GM12878 (cell line): Measurements from ENCODE around the gene RRH. TPM values are rescaled to one million over a fixed set of nuclear protein-coding genes. Genes with fewer than 3 reads are reported as not detected.

Source experiments
- ATAC-seq: fragments of 200-7000 bp; cut with Tn5 transposase; 3 replicates; pipeline ENCODE4 v1.9.1; 2020; ENCODE audit warnings: mild to moderate bottlenecking, moderate library complexity
- Bru-seq: library from RNA; stranded (reverse); fragments of 400-500 nt; gene quantifications from one replicate; lab custom pipeline; 2021; lab: Mats Ljungman, UMichigan
- BruChase-seq, 2 experiments: library from RNA; stranded (reverse); fragments of 400-500 nt; gene quantifications; one replicate each; lab custom pipeline; 2021; lab: Mats Ljungman, UMichigan
- BruUV-seq: library from RNA; stranded (reverse); fragments of 400-500 nt; replicated peaks from 2 replicates; lab custom pipeline; 2021; lab: Mats Ljungman, UMichigan
- CTCF ChIA-PET: fragments of 300-600 bp; sonication (Branson Sonifier 250); formaldehyde crosslinking; extraction: SDS; loops from one replicate; lab custom pipeline; 2021; ENCODE audit warnings: inconsistent platforms; lab: Yijun Ruan, JAX
- POLR2A ChIA-PET: fragments of 350-600 bp; formaldehyde crosslinking; extraction: SDS; loops from one replicate; lab custom pipeline; 2021; ENCODE audit warnings: inconsistent platforms; lab: Charles Lee
- RAD21 ChIA-PET: fragments of 300-600 bp; sonication (Branson Sonifier 250); formaldehyde crosslinking; loops from one replicate; lab custom pipeline; 2023; ENCODE audit warnings: antibody characterized with exemption; ENCODE audit not compliant: unreplicated experiment; lab: Charles Lee
- SMC1A ChIA-PET: fragments of 300-600 bp; sonication (Branson Sonifier 250); formaldehyde crosslinking; loops from one replicate; lab custom pipeline; 2023; ENCODE audit not compliant: unreplicated experiment, uncharacterized antibody; lab: Charles Lee
- DNase-seq: peaks from one replicate; pipeline ENCODE4 v3.0.0-alpha.2; 2011; ENCODE audit warnings: low read depth, low spot score
- FAIRE-seq: peaks from 3 replicates; lab custom pipeline; 2011; peaks lifted over from hg19 to GRCh38; lab: Jason Lieb, UNC
- H2AFZ ChIP-seq: 2 replicates; pipeline ENCODE4 v1.6.0; 2011; ENCODE audit warnings: low read depth, low read length, control low read depth; ENCODE audit not compliant: control insufficient read depth
- H3K27ac ChIP-seq: 2 replicates; pipeline ENCODE4 v1.5.1; 2011; ENCODE audit warnings: control low read depth; ENCODE audit not compliant: control insufficient read depth, insufficient read depth
- H3K27me3 ChIP-seq, 2 experiments: replicated peaks in 1 of 2; 2 replicates each; pipeline versions ENCODE4 v1.6.0 to v1.6.1; 2011; ENCODE audit warnings: low read length in 1 of 2; ENCODE audit not compliant: control insufficient read depth in 2 of 2, insufficient read depth in 2 of 2
- H3K36me3 ChIP-seq, 2 experiments: 2 replicates each; pipeline ENCODE4 v1.5.1; 2011; ENCODE audit warnings: low read length in 1 of 2; ENCODE audit not compliant: control insufficient read depth in 2 of 2, insufficient read depth in 2 of 2
- H3K4me1 ChIP-seq: 2 replicates; pipeline ENCODE4 v1.6.1; 2011; ENCODE audit warnings: mild to moderate bottlenecking, low read length, moderate library complexity, mixed read lengths; ENCODE audit not compliant: control insufficient read depth, insufficient read depth
- H3K4me2 ChIP-seq: 2 replicates; pipeline ENCODE4 v1.6.0; 2011; ENCODE audit warnings: control low read depth; ENCODE audit not compliant: control insufficient read depth, insufficient read depth
- H3K4me3 ChIP-seq: fragments of 200-600 bp; sonication (generic); 2 replicates; pipeline ENCODE4 v1.5.1; 2016
- H3K79me2 ChIP-seq: 2 replicates; pipeline ENCODE4 v1.6.0; 2011; ENCODE audit warnings: low read length; ENCODE audit not compliant: control insufficient read depth, insufficient read depth
- H3K9ac ChIP-seq: 2 replicates; pipeline ENCODE4 v1.8.0; 2011; ENCODE audit warnings: low read length, control low read depth, mixed read lengths; ENCODE audit not compliant: control insufficient read depth, insufficient read depth
- H3K9me3 ChIP-seq: replicated peaks from 3 replicates; pipeline ENCODE4 v1.5.1; 2011; ENCODE audit warnings: mild to moderate bottlenecking, low read length; ENCODE audit not compliant: control insufficient read depth, insufficient read depth
- H4K20me1 ChIP-seq: 2 replicates; pipeline ENCODE4 v1.6.0; 2011; ENCODE audit not compliant: control insufficient read depth, insufficient read depth
- BCL3 ChIP-seq: IDR thresholded peaks from 2 replicates; pipeline ENCODE4 v1.6.1; 2011; ENCODE audit warnings: borderline replicate concordance, low read depth, mild to moderate bottlenecking, moderate library complexity, low read length; ENCODE audit not compliant: insufficient read depth, poor library complexity, severe bottlenecking
- CHD2 ChIP-seq: IDR thresholded peaks from 2 replicates; pipeline ENCODE4 v1.6.1; 2011; ENCODE audit warnings: low read depth, low read length, improper control_type of control experiment, borderline replicate concordance
- ETV6 ChIP-seq, 2 experiments: fragments of 450-650 bp in 1 of 2; IDR thresholded peaks in 1 of 2; conservative IDR thresholded peaks in 1 of 2; 2 replicates each; pipeline ENCODE4 v1.6.1; 2014; ENCODE audit warnings: antibody characterized with exemption in 1 of 2, borderline replicate concordance in 1 of 2, low read depth in 1 of 2, mild to moderate bottlenecking in 1 of 2, moderate library complexity in 1 of 2
- FOXK2 ChIP-seq: fragments of 450-650 bp; IDR thresholded peaks from 2 replicates; pipeline ENCODE4 v1.6.1; 2017; ENCODE audit warnings: mild to moderate bottlenecking, moderate library complexity
- IRF4 ChIP-seq: IDR thresholded peaks from 2 replicates; pipeline ENCODE4 v1.6.1; 2011; ENCODE audit warnings: low read depth, low read length
- LARP7 ChIP-seq: fragments of 450-650 bp; IDR thresholded peaks from 2 replicates; pipeline ENCODE4 v1.6.1; 2017; ENCODE audit warnings: mild to moderate bottlenecking
- MTA2 ChIP-seq: fragments of 450-650 bp; IDR thresholded peaks from 2 replicates; pipeline ENCODE4 v1.6.1; 2016; ENCODE audit warnings: low read depth, mild to moderate bottlenecking, moderate library complexity
- RELB ChIP-seq: fragments of 450-650 bp; IDR thresholded peaks from 2 replicates; pipeline ENCODE4 v1.6.1; 2017; ENCODE audit warnings: low read depth, mild to moderate bottlenecking, moderate library complexity
- SIX5 ChIP-seq: IDR thresholded peaks from 2 replicates; pipeline ENCODE4 v1.6.1; 2011; ENCODE audit warnings: mild to moderate bottlenecking, low read depth, low read length, moderate library complexity; ENCODE audit not compliant: severe bottlenecking
- SP1 ChIP-seq: IDR thresholded peaks from one replicate; pipeline ENCODE4 v1.6.1; 2011; ENCODE audit warnings: low read depth, low read length
- TARDBP ChIP-seq: IDR thresholded peaks from 2 replicates; pipeline ENCODE4 v1.6.1; 2016; ENCODE audit warnings: borderline replicate concordance
- TCF3 ChIP-seq: IDR thresholded peaks from 2 replicates; pipeline ENCODE4 v1.6.1; 2012; ENCODE audit warnings: low read depth, mild to moderate bottlenecking, low read length, borderline replicate concordance; ENCODE audit not compliant: insufficient read depth
- TCF7 ChIP-seq: IDR thresholded peaks from 2 replicates; pipeline ENCODE4 v1.6.1; 2014; ENCODE audit warnings: antibody characterized with exemption, borderline replicate concordance
- ZNF217 ChIP-seq: fragments of 450-650 bp; IDR thresholded peaks from 2 replicates; pipeline ENCODE4 v1.6.1; 2017; ENCODE audit warnings: antibody characterized with exemption, mild to moderate bottlenecking
- WGBS: methylation state at CpG from one replicate; pipeline ENCODE4 v1.1.6; 2016; ENCODE audit warnings: low lambda C conversion rate; ENCODE audit not compliant: insufficient replicate concordance, insufficient coverage; ENCODE audit errors: missing lambda C conversion rate; 5-methylcytosine and 5-hydroxymethylcytosine counted together
- in situ Hi-C: fragments of 300-500 bp; cut with MboI; formaldehyde crosslinking; loops from 9 replicates; pipeline ENCODE4 v1.14.3; 2018; ENCODE audit warnings: mixed read lengths
- intact Hi-C: fragments of 100-400 bp; cut with micrococcal nuclease; formaldehyde crosslinking; loops from one replicate; pipeline ENCODE4 v1.14.2; 2022; ENCODE audit not compliant: unreplicated experiment
- long read RNA-seq, 2 experiments: library from polyadenylated mRNA; unstranded; transcript quantifications; one replicate each; pipeline ENCODE4 v2.0.0, GENCODE V29; 2019 to 2020
- polyA minus RNA-seq, 3 experiments: library from RNA; depleted of rRNA, polyadenylated mRNA; stranded (reverse); fragments of >200 nt; gene quantifications; 2 replicates each; pipeline ENCODE4 v1.2.3, GENCODE V29; 2011
- polyA plus RNA-seq, 11 experiments: library from polyadenylated mRNA; depleted of rRNA in 4 of 11; unstranded in 6 of 11; stranded (reverse) in 5 of 11; fragments of >200 nt; fragmentation: Nextera tagmentation in 4 of 11; fragmentation: Illumina TruSeq in 1 of 11; extraction: Ambion mirVana in 4 of 11; extraction: Trizol in 1 of 11; gene quantifications; 1 replicate in 1 of 11; 2 replicates in 10 of 11; pipeline versions ENCODE4 v1.2.1 to v1.2.3, GENCODE V29; 2011 to 2016; ENCODE audit warnings: inconsistent platforms in 2 of 11, missing spikeins in 2 of 11, low read depth in 1 of 11
- total RNA-seq, 4 experiments: library from RNA; depleted of rRNA in 3 of 4; stranded (reverse); fragments of >200 nt in 3 of 4; fragmentation: Illumina TruSeq in 1 of 4; extraction: Trizol in 1 of 4; gene quantifications; 2 replicates each; pipeline versions ENCODE4 v1.2.1 to v1.2.3, GENCODE V29; 2013 to 2021

Gene RRH
- total RNA-seq (2013; cell fraction: nucleolus; rRNA removed): 0.69 and 0.90 TPM in 2 replicates
- total RNA-seq (2014; rRNA removed) (not detected in 2 replicates), total RNA-seq (2014; rRNA removed; fragmentation: Illumina TruSeq; extraction: Trizol) (not detected in 2 replicates), total RNA-seq (2021) (not detected in 2 replicates), polyA plus RNA-seq (2011; rRNA removed) (0.24 and 0.30 TPM in 2 replicates), polyA plus RNA-seq (2014; fragmentation: Illumina TruSeq; extraction: Trizol) (0.16 TPM in 1 of 2 replicates, not detected in the other), polyA plus RNA-seq (2014; fragmentation: Nextera tagmentation; extraction: Ambion mirVana) (under 1 TPM in 1 of 2 experiments, not detected in 1; 0.07 TPM), polyA plus RNA-seq (2014; rRNA removed) (0.06 TPM in 1 of 2 replicates, not detected in the other), polyA plus RNA-seq (2016; fragmentation: Nextera tagmentation; extraction: Ambion mirVana) (not detected), polyA minus RNA-seq (2011; rRNA and poly(A)+ RNA removed) (0.41 and 0.59 TPM in 2 replicates), Bru-seq, nascent RNA (percentile 52 among the genes with signal in this experiment), BruChase-seq, experiment 1, labeled RNA remaining after a 6-hour chase (percentile 70 among the genes with signal in this experiment), BruChase-seq, experiment 2, labeled RNA remaining after a 2-hour chase (percentile 77 among the genes with signal in this experiment)
- polyA plus RNA-seq (2011; ENCODE audit: low read depth): not detected
- polyA plus RNA-seq (2011; cell fraction: cytosol; rRNA removed): 0.08 TPM in 1 of 2 replicates, not detected in the other
- polyA plus RNA-seq (2011; cell fraction: nucleus; rRNA removed): 0.54 and 0.67 TPM in 2 replicates
- not detected in 2 replicates for polyA plus RNA-seq (2012)
- polyA minus RNA-seq (2011; cell fraction: cytosol; rRNA and poly(A)+ RNA removed): not detected in 2 replicates
- 0.36 and 0.96 TPM in 2 replicates for polyA minus RNA-seq (2011; cell fraction: nucleus; rRNA and poly(A)+ RNA removed)
- long read RNA-seq, experiment 1: 0 reads
- long read RNA-seq, experiment 2, partial matches to known transcripts: 0 of 1 reads
- long read RNA-seq, experiment 2, other reads (novel, unspliced or antisense): 1 of 1 reads

GRCh38 chr4:109827672-109828071 lies at the start of gene RRH:
Gene RRH, plus strand, starts transcription at chr4:109827972. Its CDS starts 56 bp downstream, at chr4:109828028.
- WGBS: 100% methylated on average over 2 of the region's 2 CpGs
- Histone ChIP-seq H3K79me2 (no peaks in the 10 kb centered on the region), H3K27ac (no peak within 1 kb of the TSS), H3K4me2 (no peak within 1 kb of the TSS), H3K9me3 (no peaks in the 10 kb centered on the region), H4K20me1 (no peaks in the 10 kb centered on the region), H3K4me3 (no peak within 1 kb of the TSS), H3K4me1 (no peaks in the 10 kb centered on the region), H3K36me3 (no peaks in the 10 kb centered on the region; a peak in 1 of 4 replicates), H2AFZ (no peak within 1 kb of the TSS), H3K27me3 (no peaks in the 10 kb centered on the region), H3K9ac (no peak within 1 kb of the TSS)
- ATAC-seq (no peak), DNase-seq (no peak), FAIRE-seq (no peak)
- ChIA-PET CTCF (interaction anchor here (0.7 to 4.8 kb wide), 11 partner anchors 11 to 407 kb away, joined by 3 to 36 read pairs (median 5); partner anchors contain the start of gene SEC24B), RAD21 (interaction anchor here (1.2 to 1.5 kb wide), 2 partner anchors 394 to 407 kb away, joined by 3 to 6 read pairs; partner anchors contain the start of gene SEC24B), POLR2A (no interaction called here), SMC1A (interaction anchor here (0.6 to 2.9 kb wide), 3 partner anchors 127 to 165 kb away, joined by 3 to 12 read pairs (median 4); no protein-coding TSS in a partner anchor)
- no peak for TF ChIP-seq SP1
- TF ChIP-seq TCF3: no peak
- TF ChIP-seq ZNF217: no peak
- TF ChIP-seq MTA2: no peak
- no peak for TF ChIP-seq SIX5
- TF ChIP-seq RELB: no peak
- TF ChIP-seq IRF4: no peak
- no peak for TF ChIP-seq FOXK2
- TF ChIP-seq CHD2: no peak
- no peak for TF ChIP-seq LARP7
- no peak for TF ChIP-seq TCF7
- no peak for TF ChIP-seq TARDBP
- TF ChIP-seq BCL3: no peak
- TF ChIP-seq ETV6 (conservative IDR thresholded peaks at IDR 0.05 in 1 of 2, IDR thresholded peaks at IDR 0.05 in 1 of 2; ENCODE audit: borderline replicate concordance in 1 of 2, low read depth in 1 of 2): no peak
- in situ Hi-C loops: no loop called here
- intact Hi-C loops: loop anchor here (2.0 kb wide), 1 partner anchor 405 kb away; no protein-coding TSS in a partner anchor
- no TSS peak for BruUV-seq
